Neural cell (in vitro differentiated cells): ENCODE data around the gene BIK.

ENCODE experiments used
- EP300 ChIP-seq: fragments of 450-650 bp; conservative IDR thresholded peaks from 2 replicates; pipeline ENCODE4 v1.6.1; 2014; ENCODE audit warnings: antibody characterized with exemption, mild to moderate bottlenecking, moderate library complexity; ENCODE audit not compliant: poor library complexity, severe bottlenecking
- SMC3 ChIP-seq: fragments of 450-650 bp; conservative IDR thresholded peaks from 2 replicates; pipeline ENCODE4 v1.6.1; 2014; ENCODE audit warnings: antibody characterized with exemption, mild to moderate bottlenecking, moderate library complexity; ENCODE audit not compliant: poor library complexity
- TAF1 ChIP-seq: IDR thresholded peaks from 2 replicates; pipeline ENCODE4 v1.6.1; 2012; ENCODE audit warnings: low read depth
- TF ChIP-seq, protein P1 (sequence below): fragments of 450-650 bp; IDR thresholded peaks from 2 replicates; pipeline ENCODE4 v1.5.1; 2014; ENCODE audit warnings: antibody characterized with exemption, mild to moderate bottlenecking, moderate library complexity; ENCODE audit not compliant: poor library complexity, severe bottlenecking
- TF ChIP-seq, protein P2 (sequence below): IDR thresholded peaks from 2 replicates; pipeline ENCODE4 v1.6.1; 2012; ENCODE audit warnings: borderline replicate concordance

DNA sequence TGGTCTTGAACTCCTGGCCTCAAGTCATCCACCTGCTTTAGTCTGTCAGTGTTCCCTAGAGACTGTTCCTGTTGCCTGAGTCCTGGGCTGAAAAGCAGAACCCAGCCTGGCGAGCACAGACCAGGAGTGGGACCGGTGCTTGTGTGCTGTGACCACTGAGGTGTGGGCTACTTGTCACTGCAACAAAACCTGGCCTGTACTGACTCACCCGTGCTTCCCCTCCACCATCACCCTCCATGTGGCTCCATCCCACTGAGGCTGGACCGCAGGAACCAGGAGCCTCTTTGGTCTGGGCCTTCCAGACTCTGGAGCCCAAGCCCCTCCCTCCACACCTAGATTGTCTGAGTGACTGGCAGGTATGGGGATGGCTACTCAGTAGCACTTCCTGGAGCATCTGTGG is 24.0 kb downstream of the BIK start:
- TF ChIP-seq, protein P1, sequence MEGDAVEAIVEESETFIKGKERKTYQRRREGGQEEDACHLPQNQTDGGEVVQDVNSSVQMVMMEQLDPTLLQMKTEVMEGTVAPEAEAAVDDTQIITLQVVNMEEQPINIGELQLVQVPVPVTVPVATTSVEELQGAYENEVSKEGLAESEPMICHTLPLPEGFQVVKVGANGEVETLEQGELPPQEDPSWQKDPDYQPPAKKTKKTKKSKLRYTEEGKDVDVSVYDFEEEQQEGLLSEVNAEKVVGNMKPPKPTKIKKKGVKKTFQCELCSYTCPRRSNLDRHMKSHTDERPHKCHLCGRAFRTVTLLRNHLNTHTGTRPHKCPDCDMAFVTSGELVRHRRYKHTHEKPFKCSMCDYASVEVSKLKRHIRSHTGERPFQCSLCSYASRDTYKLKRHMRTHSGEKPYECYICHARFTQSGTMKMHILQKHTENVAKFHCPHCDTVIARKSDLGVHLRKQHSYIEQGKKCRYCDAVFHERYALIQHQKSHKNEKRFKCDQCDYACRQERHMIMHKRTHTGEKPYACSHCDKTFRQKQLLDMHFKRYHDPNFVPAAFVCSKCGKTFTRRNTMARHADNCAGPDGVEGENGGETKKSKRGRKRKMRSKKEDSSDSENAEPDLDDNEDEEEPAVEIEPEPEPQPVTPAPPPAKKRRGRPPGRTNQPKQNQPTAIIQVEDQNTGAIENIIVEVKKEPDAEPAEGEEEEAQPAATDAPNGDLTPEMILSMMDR: no peak
- no peak for TF ChIP-seq TAF1
- no peak for TF ChIP-seq EP300
- no peak for TF ChIP-seq SMC3
- TF ChIP-seq, protein P2, sequence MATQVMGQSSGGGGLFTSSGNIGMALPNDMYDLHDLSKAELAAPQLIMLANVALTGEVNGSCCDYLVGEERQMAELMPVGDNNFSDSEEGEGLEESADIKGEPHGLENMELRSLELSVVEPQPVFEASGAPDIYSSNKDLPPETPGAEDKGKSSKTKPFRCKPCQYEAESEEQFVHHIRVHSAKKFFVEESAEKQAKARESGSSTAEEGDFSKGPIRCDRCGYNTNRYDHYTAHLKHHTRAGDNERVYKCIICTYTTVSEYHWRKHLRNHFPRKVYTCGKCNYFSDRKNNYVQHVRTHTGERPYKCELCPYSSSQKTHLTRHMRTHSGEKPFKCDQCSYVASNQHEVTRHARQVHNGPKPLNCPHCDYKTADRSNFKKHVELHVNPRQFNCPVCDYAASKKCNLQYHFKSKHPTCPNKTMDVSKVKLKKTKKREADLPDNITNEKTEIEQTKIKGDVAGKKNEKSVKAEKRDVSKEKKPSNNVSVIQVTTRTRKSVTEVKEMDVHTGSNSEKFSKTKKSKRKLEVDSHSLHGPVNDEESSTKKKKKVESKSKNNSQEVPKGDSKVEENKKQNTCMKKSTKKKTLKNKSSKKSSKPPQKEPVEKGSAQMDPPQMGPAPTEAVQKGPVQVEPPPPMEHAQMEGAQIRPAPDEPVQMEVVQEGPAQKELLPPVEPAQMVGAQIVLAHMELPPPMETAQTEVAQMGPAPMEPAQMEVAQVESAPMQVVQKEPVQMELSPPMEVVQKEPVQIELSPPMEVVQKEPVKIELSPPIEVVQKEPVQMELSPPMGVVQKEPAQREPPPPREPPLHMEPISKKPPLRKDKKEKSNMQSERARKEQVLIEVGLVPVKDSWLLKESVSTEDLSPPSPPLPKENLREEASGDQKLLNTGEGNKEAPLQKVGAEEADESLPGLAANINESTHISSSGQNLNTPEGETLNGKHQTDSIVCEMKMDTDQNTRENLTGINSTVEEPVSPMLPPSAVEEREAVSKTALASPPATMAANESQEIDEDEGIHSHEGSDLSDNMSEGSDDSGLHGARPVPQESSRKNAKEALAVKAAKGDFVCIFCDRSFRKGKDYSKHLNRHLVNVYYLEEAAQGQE: no peak
